Measurements from ENCODE around the gene GRK4.
"Not testable (repeated sequence)": the region's sequence is repeated elsewhere in the genome, so short reads cannot be mapped to it uniquely, and the experiment has no call there.

GRK4 gene

GRCh38 chr4:2918300-2918699 is 45.1 kb upstream of the GRK4 start:
- not testable (repeated sequence) for H3K4me2 ChIP-seq (ENCODE audit: low read depth, low read length, poor library complexity, severe bottlenecking); H3K79me2 ChIP-seq (ENCODE audit: insufficient read depth, low read length); H3F3A ChIP-seq (ENCODE audit: low read depth)

GRCh38 chr4:2918714-2919113 is 44.7 kb upstream of the GRK4 start:
- H3K4me2 ChIP-seq (ENCODE audit: low read depth, low read length, poor library complexity, severe bottlenecking); H4K20me1 ChIP-seq (ENCODE audit: insufficient read depth, low read length, poor library complexity, severe bottlenecking); H3K9me3 ChIP-seq (ENCODE audit: insufficient read depth, low read depth, low read length); H2AFZ ChIP-seq (ENCODE audit: low read length); H3K4me1 ChIP-seq (ENCODE audit: insufficient read depth, low read length, poor library complexity, severe bottlenecking); H3K27me3 ChIP-seq (ENCODE audit: insufficient read depth, low read length, poor library complexity, severe bottlenecking); H3K9me2 ChIP-seq (replicated peaks; ENCODE audit: low read depth, low read length); H3K9ac ChIP-seq (ENCODE audit: low read depth, low read length, poor library complexity, severe bottlenecking); H3F3A ChIP-seq (ENCODE audit: low read depth); H3K79me2 ChIP-seq (ENCODE audit: insufficient read depth, low read length); H3K4me3 ChIP-seq (ENCODE audit: low read length, poor library complexity, severe bottlenecking): not testable (repeated sequence)
- H3K36me3 ChIP-seq (ENCODE audit: insufficient read depth, low read length), result peaks cover 24% of the 10 kb centered on the region; the same call in 1 of the 2 replicates

More at GRCh38 chr4:2918300-2918699, 45.1 kb upstream of the GRK4 start:
- peaks cover 20% of the 10 kb centered on the region; the same call in 1 of the 2 replicates for H3K36me3 ChIP-seq (ENCODE audit: insufficient read depth, low read length)
- H3K9me2 ChIP-seq (replicated peaks; ENCODE audit: low read depth, low read length); H3K9me3 ChIP-seq (ENCODE audit: insufficient read depth, low read depth, low read length); H4K20me1 ChIP-seq (ENCODE audit: insufficient read depth, low read length, poor library complexity, severe bottlenecking); H3K27me3 ChIP-seq (ENCODE audit: insufficient read depth, low read length, poor library complexity, severe bottlenecking); H3K4me3 ChIP-seq (ENCODE audit: low read length, poor library complexity, severe bottlenecking); H3K4me1 ChIP-seq (ENCODE audit: insufficient read depth, low read length, poor library complexity, severe bottlenecking); H3K9ac ChIP-seq (ENCODE audit: low read depth, low read length, poor library complexity, severe bottlenecking); H2AFZ ChIP-seq (ENCODE audit: low read length): not testable (repeated sequence)

- not testable (repeated sequence) for H2AFZ ChIP-seq (ENCODE audit: low read length); H3K27me3 ChIP-seq (ENCODE audit: insufficient read depth, low read length, poor library complexity, severe bottlenecking); H3F3A ChIP-seq (ENCODE audit: low read depth); H3K4me2 ChIP-seq (ENCODE audit: low read depth, low read length, poor library complexity, severe bottlenecking); H3K4me3 ChIP-seq (ENCODE audit: low read length, poor library complexity, severe bottlenecking); H3K9me3 ChIP-seq (ENCODE audit: insufficient read depth, low read depth, low read length); H3K9ac ChIP-seq (ENCODE audit: low read depth, low read length, poor library complexity, severe bottlenecking); H3K4me1 ChIP-seq (ENCODE audit: insufficient read depth, low read length, poor library complexity, severe bottlenecking); H3K9me2 ChIP-seq (replicated peaks; ENCODE audit: low read depth, low read length); H4K20me1 ChIP-seq (ENCODE audit: insufficient read depth, low read length, poor library complexity, severe bottlenecking); H3K79me2 ChIP-seq (ENCODE audit: insufficient read depth, low read length)
- peaks cover 50% of the 10 kb centered on the region; the same call in 1 of the 2 replicates for H3K36me3 ChIP-seq (ENCODE audit: insufficient read depth, low read length)
Observed at GRCh38 chr4:2922453-2923101, 40.8 kb upstream of the GRK4 start.

- Histone ChIP-seq H2AFZ (ENCODE audit: low read length) (no peak overlapping the region), H3K36me3 (ENCODE audit: insufficient read depth, low read length) (peaks cover 55% of the 10 kb centered on the region; the same call in 1 of the 2 replicates), H3K9me2 (replicated peaks; ENCODE audit: low read depth, low read length) (no peaks in the 10 kb centered on the region)
Observed at GRCh38 chr4:2923141-2923551, 40.2 kb upstream of the GRK4 start.

More at GRCh38 chr4:2923141-2923551, 40.2 kb upstream of the GRK4 start:
- Histone ChIP-seq H3K79me2 (ENCODE audit: insufficient read depth, low read length) (no peaks in the 10 kb centered on the region), H3K9me3 (ENCODE audit: insufficient read depth, low read depth, low read length) (no peaks in the 10 kb centered on the region), H4K20me1 (ENCODE audit: insufficient read depth, low read length, poor library complexity, severe bottlenecking) (no peaks in the 10 kb centered on the region), H3K27me3 (ENCODE audit: insufficient read depth, low read length, poor library complexity, severe bottlenecking) (no peaks in the 10 kb centered on the region), H3K4me2 (ENCODE audit: low read depth, low read length, poor library complexity, severe bottlenecking) (no peak overlapping the region), H3F3A (ENCODE audit: low read depth) (no peaks in the 10 kb centered on the region), H3K4me1 (ENCODE audit: insufficient read depth, low read length, poor library complexity, severe bottlenecking) (no peaks in the 10 kb centered on the region), H3K4me3 (ENCODE audit: low read length, poor library complexity, severe bottlenecking) (no peak overlapping the region), H3K9ac (ENCODE audit: low read depth, low read length, poor library complexity, severe bottlenecking) (no peak overlapping the region)
- TF ChIP-seq CTCF (conservative IDR thresholded peaks at IDR 0.05; ENCODE audit: low read length) (no peak), EZH2phosphoT487 (IDR thresholded peaks at IDR 0.05; ENCODE audit: borderline replicate concordance) (no peak)

Data from Loucy (cell line).